ENCODE data around the gene CRELD1. TPM values are rescaled to one million over a fixed set of nuclear protein-coding genes. Genes with fewer than 3 reads are reported as not detected.
"Not testable (repeated sequence)": the region's sequence is repeated elsewhere in the genome, so short reads cannot be mapped to it uniquely, and the experiment has no call there.

Gene CRELD1
- total RNA-seq, 1 donor from 2014 or later, result 92.6 TPM

GRCh38 chr3:9889405-9889804 lies 44.2 kb upstream of the CRELD1 start:
- Mint-ChIP-seq H3K36me3 (ENCODE audit: unreplicated experiment) (no peaks in the 10 kb centered on the region), H3K27ac (ENCODE audit: unreplicated experiment) (no peak overlapping the region), H3K4me1 (ENCODE audit: low read depth, unreplicated experiment) (peaks cover 4% of the 10 kb centered on the region), H3K4me3 (ENCODE audit: unreplicated experiment) (peak overlapping the region; percentile 94), H3K27me3 (ENCODE audit: unreplicated experiment) (no peaks in the 10 kb centered on the region), H3K9me3 (ENCODE audit: unreplicated experiment) (peaks cover 3% of the 10 kb centered on the region)
- DNase-seq, result no peak
- TF ChIP-seq CTCF (IDR thresholded peaks at IDR 0.05; ENCODE audit: partially characterized antibody, unreplicated experiment), result no peak

GRCh38 chr3:9890249-9891071 lies 43.2 kb upstream of the CRELD1 start, which contains the start of gene JAGN1:
Gene JAGN1, plus strand, starts transcription at chr3:9890610. Its CDS starts 113 bp downstream, at chr3:9890723.
- H3K4me1 Mint-ChIP-seq (ENCODE audit: low read depth, unreplicated experiment), result peaks cover 4% of the 10 kb centered on the region
- H3K9me3 Mint-ChIP-seq (ENCODE audit: unreplicated experiment), result peaks cover 5% of the 10 kb centered on the region
- H3K27ac Mint-ChIP-seq (ENCODE audit: unreplicated experiment), result peak within 1 kb of the TSS; percentile 95
- DNase-seq, result peak; percentile 91
- H3K4me3 Mint-ChIP-seq (ENCODE audit: unreplicated experiment), result peak within 1 kb of the TSS; percentile 94
- TF ChIP-seq CTCF (IDR thresholded peaks at IDR 0.05; ENCODE audit: partially characterized antibody, unreplicated experiment), result no peak
- peaks cover 2% of the 10 kb centered on the region for H3K27me3 Mint-ChIP-seq (ENCODE audit: unreplicated experiment)
- H3K36me3 Mint-ChIP-seq (ENCODE audit: unreplicated experiment), result no peaks in the 10 kb centered on the region

GRCh38 chr3:9891072-9891622 lies 42.5 kb upstream of the CRELD1 start:
- H3K36me3 Mint-ChIP-seq (ENCODE audit: unreplicated experiment), result no peaks in the 10 kb centered on the region
- no peak for TF ChIP-seq CTCF (IDR thresholded peaks at IDR 0.05; ENCODE audit: partially characterized antibody, unreplicated experiment)
- peak overlapping the region; percentile 80 for H3K27ac Mint-ChIP-seq (ENCODE audit: unreplicated experiment)
- H3K4me3 Mint-ChIP-seq (ENCODE audit: unreplicated experiment), result peak overlapping the region; percentile 94
- H3K27me3 Mint-ChIP-seq (ENCODE audit: unreplicated experiment), result peaks cover 2% of the 10 kb centered on the region
- H3K9me3 Mint-ChIP-seq (ENCODE audit: unreplicated experiment), result peaks cover 5% of the 10 kb centered on the region
- DNase-seq, result no peak
- H3K4me1 Mint-ChIP-seq (ENCODE audit: low read depth, unreplicated experiment), result peaks cover 4% of the 10 kb centered on the region

- Mint-ChIP-seq H3K36me3 (ENCODE audit: unreplicated experiment) (no peaks in the 10 kb centered on the region), H3K4me1 (ENCODE audit: low read depth, unreplicated experiment) (peaks cover 2% of the 10 kb centered on the region), H3K4me3 (ENCODE audit: unreplicated experiment) (no peak overlapping the region), H3K27me3 (ENCODE audit: unreplicated experiment) (peaks cover 5% of the 10 kb centered on the region), H3K27ac (ENCODE audit: unreplicated experiment) (no peak overlapping the region), H3K9me3 (ENCODE audit: unreplicated experiment) (peaks cover 5% of the 10 kb centered on the region)
- TF ChIP-seq CTCF (IDR thresholded peaks at IDR 0.05; ENCODE audit: partially characterized antibody, unreplicated experiment), result no peak
- no peak for DNase-seq
Observed at GRCh38 chr3:9893739-9894138, 39.9 kb upstream of the CRELD1 start.

- H3K36me3 Mint-ChIP-seq (ENCODE audit: unreplicated experiment); H3K4me3 Mint-ChIP-seq (ENCODE audit: unreplicated experiment); H3K27ac Mint-ChIP-seq (ENCODE audit: unreplicated experiment); DNase-seq; H3K27me3 Mint-ChIP-seq (ENCODE audit: unreplicated experiment); H3K4me1 Mint-ChIP-seq (ENCODE audit: low read depth, unreplicated experiment); H3K9me3 Mint-ChIP-seq (ENCODE audit: unreplicated experiment): not testable (repeated sequence)
Observed at GRCh38 chr3:9895715-9896114, 37.9 kb upstream of the CRELD1 start.

GRCh38 chr3:9896755-9897407 lies 36.8 kb upstream of the CRELD1 start:
- H3K4me3 Mint-ChIP-seq (ENCODE audit: unreplicated experiment); DNase-seq; H3K9me3 Mint-ChIP-seq (ENCODE audit: unreplicated experiment): not testable (repeated sequence)

More at GRCh38 chr3:9896755-9897407, 36.8 kb upstream of the CRELD1 start:
- H3K4me1 Mint-ChIP-seq (ENCODE audit: low read depth, unreplicated experiment); H3K36me3 Mint-ChIP-seq (ENCODE audit: unreplicated experiment); H3K27me3 Mint-ChIP-seq (ENCODE audit: unreplicated experiment); H3K27ac Mint-ChIP-seq (ENCODE audit: unreplicated experiment): not testable (repeated sequence)

All from glutamatergic neuron (in vitro differentiated cells).